Left ventricle myocardium inferior (tissue), 1 donor: ENCODE data around the gene EPOP. TPM values are rescaled to one million over a fixed set of nuclear protein-coding genes. Genes with fewer than 3 reads are reported as not detected.
A peak's percentile ranks its signal among the peaks of the same experiment; 100 is the strongest.

Source experiments
- DNase-seq: peaks from one replicate; pipeline ENCODE4 v3.0.0-alpha.2; 2020
- H3K27ac ChIP-seq: fragments of 200-600 bp; replicated peaks from 2 replicates; pipeline ENCODE4 v1.8.0; 2021
- H3K27me3 ChIP-seq: fragments of 200-600 bp; 2 replicates; pipeline ENCODE4 v1.8.0; 2021; ENCODE audit warnings: low read depth
- H3K36me3 ChIP-seq: fragments of 200-600 bp; 2 replicates; pipeline ENCODE4 v1.8.0; 2021
- H3K4me1 ChIP-seq: fragments of 200-600 bp; 2 replicates; pipeline ENCODE4 v1.8.0; 2021
- H3K4me3 ChIP-seq: fragments of 200-600 bp; 2 replicates; pipeline ENCODE4 v1.8.0; 2021; ENCODE audit warnings: mild to moderate bottlenecking, moderate library complexity
- H3K9me3 ChIP-seq: fragments of 200-600 bp; replicated peaks from 2 replicates; pipeline ENCODE4 v1.8.0; 2021
- CTCF ChIP-seq: fragments of 200-600 bp; IDR thresholded peaks from 2 replicates; pipeline ENCODE4 v1.8.0; 2021; ENCODE audit warnings: antibody characterized with exemption, mild to moderate bottlenecking, borderline replicate concordance
- intact Hi-C: fragments of 100-400 bp; cut with micrococcal nuclease; formaldehyde crosslinking; loops from one replicate; pipeline ENCODE4 v1.11.0; 2022
- long read RNA-seq: library from polyadenylated mRNA; unstranded; transcript quantifications from one replicate; pipeline ENCODE4 v2.0.0, GENCODE V29; 2021
- total RNA-seq: library from RNA; stranded (reverse); fragmentation: NEBNext Ultra II Directional; extraction: Animal tissue kit (Norgen Biotek cat#: 25700); gene quantifications from one replicate; pipeline ENCODE4 v1.2.1, GENCODE V29; 2021
- donor health status: DM: no; HTN: yes; CAD: no; lungs with severe emphysema.

EPOP gene
- 0.33 TPM for total RNA-seq
- long read RNA-seq, partial matches to known transcripts: 0 of 1 reads
- long read RNA-seq, other reads (novel, unspliced or antisense): 0 of 1 reads

- H3K9me3 ChIP-seq: no peaks in the 10 kb centered on the region
- TF ChIP-seq CTCF: peak; percentile 12
- intact Hi-C loops: loop anchor here (5.0 kb wide), 1 partner anchor 62 kb away; no protein-coding TSS in a partner anchor
- no peak within 1 kb of the TSS for H3K27ac ChIP-seq
- peak within 1 kb of the TSS; percentile 76 for H3K4me3 ChIP-seq
- peaks cover 58% of the 10 kb centered on the region for H3K27me3 ChIP-seq
- H3K4me1 ChIP-seq: peaks cover 36% of the 10 kb centered on the region
- H3K36me3 ChIP-seq: no peaks in the 10 kb centered on the region
- peak; percentile 89 for DNase-seq
Observed at GRCh38 chr17:38674749-38675615, at the start of gene EPOP. Gene EPOP, minus strand, starts transcription at chr17:38674957. Its CDS starts 462 bp downstream, at chr17:38674495.

DNA sequence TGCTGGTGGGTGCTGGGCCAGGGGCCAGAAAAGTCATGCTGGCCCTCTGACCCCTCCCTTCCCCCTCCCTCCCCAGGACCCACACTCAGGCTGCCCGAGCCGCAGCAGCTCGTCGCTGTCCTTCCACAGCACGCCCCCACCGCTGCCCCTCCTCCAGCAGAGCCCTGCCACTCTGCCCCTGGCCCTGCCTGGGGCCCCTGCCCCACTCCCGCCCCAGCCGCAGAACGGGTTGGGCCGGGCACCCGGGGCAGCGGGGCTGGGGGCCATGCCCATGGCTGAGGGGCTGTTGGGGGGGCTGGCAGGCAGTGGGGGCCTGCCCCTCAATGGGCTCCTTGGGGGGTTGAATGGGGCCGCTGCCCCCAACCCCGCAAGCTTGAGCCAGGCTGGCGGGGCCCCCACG lies 47.0 kb upstream of the EPOP start:
- no peaks in the 10 kb centered on the region for H3K9me3 ChIP-seq
- H3K4me3 ChIP-seq: no peak overlapping the region
- no peak for TF ChIP-seq CTCF
- no peak overlapping the region for H3K27ac ChIP-seq
- no peak for DNase-seq
- peaks cover 20% of the 10 kb centered on the region for H3K4me1 ChIP-seq
- peaks cover 78% of the 10 kb centered on the region for H3K36me3 ChIP-seq
- intact Hi-C loops: no loop called here
- H3K27me3 ChIP-seq: no peaks in the 10 kb centered on the region

GRCh38 chr17:38720941-38721340 lies 46.2 kb upstream of the EPOP start:
- Histone ChIP-seq H3K36me3 (peaks cover 86% of the 10 kb centered on the region), H3K27me3 (no peaks in the 10 kb centered on the region), H3K4me3 (no peak overlapping the region), H3K27ac (no peak overlapping the region), H3K4me1 (peaks cover 20% of the 10 kb centered on the region), H3K9me3 (no peaks in the 10 kb centered on the region)
- no peak for TF ChIP-seq CTCF
- intact Hi-C loops: no loop called here
- no peak for DNase-seq

GRCh38 chr17:38719943-38720641 lies 45.3 kb upstream of the EPOP start:
- Histone ChIP-seq H3K36me3 (peaks cover 88% of the 10 kb centered on the region), H3K4me1 (peaks cover 16% of the 10 kb centered on the region), H3K9me3 (no peaks in the 10 kb centered on the region), H3K4me3 (no peak overlapping the region), H3K27ac (no peak overlapping the region), H3K27me3 (no peaks in the 10 kb centered on the region)
- no peak for TF ChIP-seq CTCF
- intact Hi-C loops: no loop called here
- DNase-seq: no peak

GRCh38 chr17:38719289-38719942 lies 44.7 kb upstream of the EPOP start:
- intact Hi-C loops: no loop called here
- Histone ChIP-seq H3K27me3 (no peaks in the 10 kb centered on the region), H3K4me3 (no peak overlapping the region), H3K36me3 (peaks cover 88% of the 10 kb centered on the region), H3K9me3 (no peaks in the 10 kb centered on the region), H3K4me1 (peaks cover 9% of the 10 kb centered on the region), H3K27ac (peak overlapping the region; percentile 12)
- no peak for DNase-seq
- TF ChIP-seq CTCF: no peak
